ENCODE data around the gene HIVEP3.

Gene HIVEP3

DNA sequence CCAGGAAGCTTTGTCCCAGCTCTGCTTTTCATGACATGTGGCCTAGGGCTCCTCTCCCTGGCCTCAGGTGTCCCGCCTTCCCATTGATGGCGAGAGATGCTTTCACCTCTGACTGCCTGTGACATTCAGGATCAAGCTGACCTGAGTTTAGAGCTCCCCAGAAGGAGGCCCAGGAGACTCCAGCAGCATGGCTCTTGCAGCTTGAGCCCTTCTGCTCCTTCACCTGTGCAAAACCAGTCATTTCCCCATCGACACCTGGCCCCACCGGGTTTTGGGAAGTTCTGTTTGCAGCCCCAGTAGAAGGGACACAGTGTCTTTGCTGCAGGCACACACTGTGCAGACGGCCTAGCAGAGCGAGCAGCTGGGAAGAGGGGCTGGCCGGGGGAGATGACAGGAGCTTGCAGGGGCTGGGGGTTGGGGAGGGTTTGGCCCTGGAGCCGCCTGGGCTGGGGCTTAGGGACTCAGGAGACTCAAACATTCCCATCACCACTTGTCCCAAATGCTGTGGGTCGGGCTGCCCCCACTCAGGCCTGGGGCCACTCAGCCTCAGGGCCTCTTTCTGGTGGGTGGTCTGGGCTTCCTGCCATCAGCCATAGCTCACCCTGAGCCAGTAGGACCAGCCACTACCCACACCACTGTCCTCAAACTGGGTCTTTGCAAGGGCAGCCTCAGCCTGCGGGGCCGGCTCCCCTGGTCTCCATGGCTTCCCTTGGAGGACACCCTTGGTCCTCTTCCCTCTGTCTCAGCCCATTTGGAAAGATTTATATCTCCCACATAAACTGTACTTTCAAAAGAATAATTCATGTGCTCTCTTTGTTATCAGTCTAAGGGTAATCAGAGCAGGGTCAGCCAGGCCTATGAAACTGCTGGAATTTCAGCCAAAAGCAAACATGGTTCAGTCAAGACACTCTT is 430.4 kb downstream of the HIVEP3 start:
- no peak for DNase-seq

DNA sequence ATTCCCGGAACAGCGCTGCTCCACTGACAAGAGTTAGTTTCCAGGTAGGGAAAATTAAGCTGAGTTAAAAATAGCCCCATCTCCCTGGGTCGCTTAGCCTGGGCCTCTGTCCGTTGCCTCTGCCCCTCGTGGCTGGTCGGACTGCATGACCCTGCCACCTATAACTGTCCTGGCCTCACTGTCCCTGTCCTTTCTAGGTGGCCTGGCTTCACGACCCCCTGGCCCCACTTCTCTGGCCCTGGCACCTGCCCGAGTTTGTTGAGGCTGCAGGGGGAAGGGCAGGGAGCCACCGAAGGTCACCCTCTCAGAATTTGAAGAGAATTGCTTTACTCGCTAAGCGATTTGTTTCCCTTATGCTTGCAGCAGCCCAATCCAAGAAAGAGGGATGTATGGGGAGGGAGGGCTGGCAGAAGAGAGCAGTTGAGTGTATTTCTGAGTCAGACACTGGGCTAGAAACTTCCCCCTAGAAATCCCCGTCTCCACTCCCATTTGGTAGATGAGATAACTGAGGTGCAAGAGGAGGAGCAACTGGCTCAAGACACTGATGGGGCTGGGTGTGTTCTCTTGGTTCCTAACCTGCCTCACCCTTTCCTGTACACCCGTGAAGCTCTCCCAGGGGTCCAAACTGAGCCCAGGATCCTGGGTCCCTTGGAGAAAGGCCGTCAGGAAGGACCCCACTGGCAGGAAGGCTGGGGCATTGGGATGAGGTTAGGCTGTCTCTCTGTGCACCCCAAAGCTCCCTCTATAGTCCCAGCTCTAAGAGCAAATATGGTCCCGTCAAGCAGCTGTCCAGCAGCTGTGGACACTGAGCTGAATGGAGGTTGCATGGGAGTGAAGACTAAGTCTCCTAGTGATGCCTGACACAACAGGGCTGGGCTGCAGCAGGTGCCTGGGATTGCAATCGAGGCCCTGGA is 431.3 kb downstream of the HIVEP3 start:
- DNase-seq: no peak

DNA sequence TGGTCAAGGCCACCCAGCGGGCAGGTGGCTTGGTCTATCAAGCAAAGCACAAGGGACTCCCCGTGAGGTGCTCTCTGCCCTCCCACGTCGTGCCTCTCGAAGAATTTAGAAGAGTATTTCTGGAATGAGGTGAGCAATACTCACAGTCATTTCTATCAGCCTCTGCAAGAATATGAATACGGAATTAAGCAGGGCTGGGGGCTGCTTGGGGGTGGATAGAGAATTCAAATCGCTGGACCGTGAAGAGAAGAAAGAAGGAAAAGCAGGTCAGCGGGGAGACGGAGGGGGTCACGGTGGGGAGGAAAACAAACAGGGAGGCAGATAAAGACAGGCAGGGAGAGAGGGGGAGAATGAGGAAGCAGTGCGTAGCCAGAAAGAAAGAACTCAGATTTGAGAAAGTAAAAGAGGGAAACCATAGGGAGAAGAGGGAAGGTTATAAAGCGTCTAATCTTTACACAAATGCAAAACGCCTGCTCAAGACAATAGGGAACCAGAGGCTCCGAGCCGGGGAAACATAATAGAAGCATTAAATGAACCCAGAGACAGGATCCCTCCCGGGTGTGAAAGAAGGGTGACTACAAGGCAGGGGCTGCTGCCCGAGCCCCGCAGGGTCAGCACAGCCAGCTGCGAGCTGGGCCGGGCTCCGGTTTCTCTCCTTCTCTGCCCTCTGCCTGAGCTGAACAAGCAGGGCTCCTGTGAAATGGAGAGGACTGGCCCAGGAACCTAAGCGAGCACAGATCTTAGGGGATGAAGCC is 432.2 kb downstream of the HIVEP3 start:
- DNase-seq: no peak

DNA sequence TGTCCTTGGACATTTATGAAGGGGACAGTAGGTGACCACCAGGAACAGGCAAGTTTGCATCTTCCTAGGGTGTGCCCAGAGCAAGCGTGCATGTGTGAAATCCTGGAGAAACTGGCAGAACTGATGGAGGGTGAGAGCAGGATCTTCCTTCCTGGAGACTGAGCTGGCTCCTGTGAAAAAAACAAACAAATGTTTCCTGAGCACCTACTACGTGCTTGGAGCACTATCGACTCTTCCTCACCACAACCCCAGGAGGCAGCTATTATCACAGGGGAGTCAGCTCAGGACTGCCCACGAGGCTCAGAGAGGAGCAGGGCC is 432.7 kb downstream of the HIVEP3 start:
- no peak for DNase-seq

DNA sequence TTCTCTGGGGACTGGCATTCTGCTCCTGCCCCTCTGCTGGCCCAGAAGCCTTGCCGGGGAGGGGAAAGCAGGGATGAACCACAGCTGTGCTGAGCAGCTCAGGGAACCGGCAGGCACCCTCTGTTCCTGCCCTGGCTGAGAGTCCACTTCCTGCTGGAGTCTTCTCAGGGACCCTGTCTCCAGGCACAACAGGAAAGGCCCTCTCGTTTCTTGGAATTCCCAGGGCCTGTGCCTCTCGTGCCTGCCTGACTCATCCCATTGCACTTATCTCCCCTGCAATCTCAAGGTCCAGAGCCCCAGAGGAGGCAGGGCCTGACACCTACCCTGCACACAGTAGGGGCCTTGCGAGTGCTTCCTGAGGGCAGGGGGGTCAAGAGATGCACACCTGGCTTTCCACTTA is 433.1 kb downstream of the HIVEP3 start:
- no peak for DNase-seq

DNA sequence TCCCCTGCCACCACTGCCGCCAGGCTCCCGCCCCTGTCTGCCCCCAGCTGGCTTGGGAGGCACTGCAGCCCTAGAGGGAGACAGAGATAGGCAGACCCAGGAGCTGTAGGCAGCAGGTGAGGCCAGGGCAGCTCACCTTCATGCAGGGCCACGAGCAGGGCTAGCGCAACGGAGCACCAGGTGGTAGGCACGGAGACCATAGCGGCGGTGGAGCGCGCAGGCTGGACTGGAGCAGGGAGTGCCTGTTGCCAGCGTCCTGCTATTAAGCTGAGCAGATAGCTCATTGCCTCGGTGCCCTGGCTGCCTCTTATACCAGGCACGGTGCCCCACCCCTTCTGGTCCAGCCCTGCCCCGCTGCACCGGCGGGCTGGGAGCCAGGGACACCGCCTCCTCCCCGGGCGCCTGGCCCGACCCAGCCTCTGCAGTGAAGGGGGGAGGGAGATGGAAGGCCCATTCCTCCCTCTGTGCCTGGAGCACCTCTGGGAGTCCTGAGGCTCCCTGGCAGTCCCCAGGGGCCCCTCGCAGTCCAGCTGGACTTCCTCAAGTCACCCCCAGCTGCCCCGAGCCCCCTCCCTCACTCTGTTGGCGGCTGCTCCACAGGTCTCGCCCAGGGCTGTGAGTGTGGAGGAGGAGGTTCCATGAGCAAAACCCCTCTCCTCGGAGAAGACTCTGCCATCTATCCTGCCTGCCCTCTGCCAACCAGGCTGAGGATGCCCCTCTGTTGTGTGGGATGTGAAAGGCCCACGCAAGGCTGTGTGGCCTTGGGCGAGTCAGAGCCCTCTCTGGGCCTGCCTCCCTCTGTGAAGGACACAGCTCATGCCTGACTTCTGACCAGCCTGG is 434.1 kb downstream of the HIVEP3 start, which contains the start of gene EDN2:
Gene EDN2 (minus strand): TSS at position 282 of the 840 bp plus-strand sequence. CDS start 82 bp downstream, at position 200.
- peak; percentile 57 to 83 (median 76) for DNase-seq

DNA sequence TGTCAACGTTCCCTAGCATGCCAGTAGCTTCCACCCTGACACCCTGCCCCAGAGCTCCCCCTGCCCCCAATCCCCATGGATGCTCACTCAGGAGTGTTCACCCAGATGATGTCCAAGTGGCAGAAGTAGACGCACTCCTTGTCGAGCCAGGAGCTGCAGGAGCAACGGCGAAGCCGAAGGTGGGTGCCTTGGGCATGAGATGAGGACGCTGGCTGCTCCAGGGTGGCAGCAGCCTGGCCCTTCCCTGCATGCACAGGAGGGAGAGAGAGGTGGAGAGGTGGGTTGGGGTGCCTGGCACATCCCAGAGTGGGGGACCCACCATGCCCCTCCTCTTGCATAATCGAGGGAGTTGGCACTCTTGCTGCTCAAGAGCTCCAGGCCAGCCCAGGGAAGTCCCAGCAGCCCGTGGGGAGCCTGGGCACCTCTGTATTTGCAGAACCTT is 434.7 kb downstream of the HIVEP3 start:
- DNase-seq: no peak

DNA sequence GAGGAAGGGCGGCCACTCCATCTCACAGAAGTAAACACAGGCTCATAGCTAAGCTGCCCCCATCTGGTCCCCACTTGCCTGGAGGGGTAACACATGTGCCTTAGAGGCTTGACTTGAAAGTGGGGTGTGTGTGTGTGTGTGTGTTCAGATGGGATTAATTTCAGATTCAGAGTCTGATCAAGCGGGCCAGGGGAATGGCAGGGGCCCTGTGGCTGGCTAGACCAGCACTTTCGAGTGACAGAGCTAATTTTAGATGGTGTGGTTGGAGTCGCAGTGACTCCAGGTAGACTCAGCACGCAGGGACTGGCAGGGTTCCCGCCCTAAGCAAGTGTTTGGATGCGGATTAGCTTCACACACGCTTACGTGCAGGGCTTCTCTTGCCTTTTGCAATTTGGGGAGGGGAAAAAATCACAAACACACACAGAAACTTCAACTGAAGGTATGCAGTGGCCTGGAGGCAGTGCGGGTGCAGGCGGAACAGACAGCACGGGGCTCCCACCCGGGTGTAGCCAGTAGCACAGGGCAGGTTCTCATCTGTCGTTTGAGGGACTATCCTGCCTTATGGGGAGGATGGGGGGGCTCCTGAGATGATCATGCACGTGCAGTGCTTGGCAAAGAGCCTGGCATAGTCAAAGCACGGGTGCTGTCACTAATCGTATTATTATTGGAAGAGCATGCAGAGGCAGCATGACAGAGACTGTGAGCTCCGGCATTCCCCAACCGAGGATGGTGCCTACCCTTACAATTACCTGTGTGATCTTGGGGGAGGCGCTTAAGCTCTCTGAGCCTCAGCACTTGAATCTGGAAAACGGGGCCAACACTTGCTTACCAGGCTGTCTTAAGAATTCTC is 435.5 kb downstream of the HIVEP3 start:
- no peak for DNase-seq

DNA sequence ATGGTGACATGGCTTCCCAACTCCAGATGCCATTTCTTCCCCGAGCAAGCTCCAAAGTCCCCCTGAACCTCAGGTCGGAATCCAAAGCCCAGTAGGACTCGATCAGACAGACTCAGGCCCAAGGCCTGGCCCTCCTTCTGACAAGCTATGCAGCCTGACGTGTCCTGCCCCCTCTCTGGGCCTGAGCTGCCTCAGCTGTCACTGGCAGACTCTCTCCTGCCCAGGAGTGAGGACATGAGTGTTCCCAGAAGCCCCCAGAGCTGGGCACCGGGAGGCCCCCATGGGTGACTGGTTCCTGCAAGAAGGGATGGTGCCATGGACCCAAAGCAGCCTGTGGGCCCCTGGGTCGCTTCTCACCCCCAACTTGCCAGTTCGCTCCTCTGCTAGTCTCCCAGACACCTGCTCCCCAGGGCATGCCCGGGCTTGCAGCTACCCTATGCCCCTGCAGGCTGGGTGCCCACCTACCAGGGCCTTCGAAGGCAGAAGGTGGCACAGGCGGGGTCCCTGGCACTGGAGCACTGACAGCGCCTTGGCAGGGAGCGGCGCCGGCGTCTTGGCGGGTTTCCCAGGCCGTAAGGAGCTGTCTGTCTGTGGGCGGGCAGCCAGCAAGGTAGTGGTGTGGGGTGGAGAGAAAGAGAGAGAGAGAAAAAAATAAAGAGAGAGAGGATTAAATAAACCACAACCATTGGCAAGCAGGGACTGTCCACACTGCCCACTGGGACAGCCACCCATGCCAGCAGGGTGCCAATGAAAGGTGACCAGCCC is 436.5 kb downstream of the HIVEP3 start:
- peak in 2 of 3 experiments; percentile 37 to 47 for DNase-seq

DNA sequence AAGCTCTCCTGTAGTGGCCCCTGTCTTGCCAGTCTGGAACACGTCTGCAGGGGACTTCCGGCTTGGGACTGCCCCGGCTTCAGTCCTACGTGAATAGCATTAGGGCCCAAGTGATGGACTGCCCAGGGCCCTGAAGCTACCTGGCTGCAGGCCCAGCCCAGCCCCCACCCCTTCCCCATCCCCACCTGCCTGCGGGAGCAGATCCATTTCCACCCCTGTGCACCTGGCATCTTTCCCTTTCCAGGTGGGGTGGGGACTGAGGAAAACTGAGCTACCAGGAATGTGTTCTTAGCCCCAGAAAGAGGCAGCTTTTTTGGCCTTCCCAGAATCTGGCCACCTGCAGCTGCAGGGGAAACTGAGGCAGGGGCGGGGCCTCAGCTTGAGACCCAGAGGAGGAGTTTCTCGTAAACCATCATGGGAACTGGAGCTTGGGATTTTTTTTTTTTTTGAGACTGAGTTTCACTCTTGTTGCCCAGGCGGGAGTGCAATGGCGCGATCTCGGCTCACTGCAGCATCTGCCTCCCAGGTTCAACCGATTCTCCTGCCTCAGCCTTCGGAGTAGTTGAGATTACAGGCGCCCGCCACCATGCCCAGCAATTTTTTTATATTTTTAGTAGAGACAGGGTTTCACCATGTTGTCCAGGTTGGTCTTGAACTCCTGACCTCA is 437.5 kb downstream of the HIVEP3 start:
- peak in 2 of 3 experiments; percentile 13 to 35 for DNase-seq

DNA sequence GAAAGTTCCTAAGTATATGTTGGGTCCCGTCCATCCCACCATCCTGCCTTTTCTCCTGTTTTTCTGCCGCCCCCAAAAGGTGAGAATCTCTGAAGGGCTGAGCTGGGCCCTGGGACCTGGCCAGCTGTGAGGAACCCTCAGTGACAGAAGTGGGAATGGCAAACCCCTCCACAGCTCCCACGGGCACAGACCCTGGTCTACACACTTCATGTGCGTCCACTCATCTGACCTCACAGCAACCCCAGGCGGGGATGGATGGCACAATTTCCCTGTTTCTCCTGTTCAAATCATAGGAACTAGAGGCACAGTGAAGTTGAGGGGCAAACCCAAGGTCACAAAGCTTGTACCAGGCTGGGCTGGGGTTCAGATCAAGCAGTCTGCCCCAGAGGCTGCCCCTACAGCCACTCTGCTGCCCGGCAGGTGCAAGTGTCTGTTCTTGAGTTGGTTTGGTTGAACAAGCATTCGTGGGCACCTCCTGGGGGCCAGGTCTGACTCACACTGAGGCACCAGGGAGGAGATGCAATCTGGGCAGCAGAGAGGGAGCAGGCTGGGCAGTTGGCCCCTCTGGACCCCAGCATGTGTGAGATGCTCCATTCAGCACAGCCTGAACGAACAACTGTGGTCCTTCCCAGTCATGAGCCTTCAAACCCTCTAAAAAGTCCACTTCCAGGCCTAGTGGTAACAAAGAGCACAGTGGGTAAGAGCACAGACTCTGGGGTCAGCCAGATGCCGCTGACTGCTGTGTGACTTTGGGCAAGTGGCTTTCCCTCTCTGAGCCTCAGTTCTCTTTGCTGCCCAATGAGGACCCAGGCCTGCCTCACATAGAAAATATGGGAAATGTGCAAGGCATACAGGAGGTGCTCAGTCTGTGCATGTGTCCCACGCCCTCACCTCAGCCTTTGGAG is 438.3 kb downstream of the HIVEP3 start:
- DNase-seq: no peak

DNA sequence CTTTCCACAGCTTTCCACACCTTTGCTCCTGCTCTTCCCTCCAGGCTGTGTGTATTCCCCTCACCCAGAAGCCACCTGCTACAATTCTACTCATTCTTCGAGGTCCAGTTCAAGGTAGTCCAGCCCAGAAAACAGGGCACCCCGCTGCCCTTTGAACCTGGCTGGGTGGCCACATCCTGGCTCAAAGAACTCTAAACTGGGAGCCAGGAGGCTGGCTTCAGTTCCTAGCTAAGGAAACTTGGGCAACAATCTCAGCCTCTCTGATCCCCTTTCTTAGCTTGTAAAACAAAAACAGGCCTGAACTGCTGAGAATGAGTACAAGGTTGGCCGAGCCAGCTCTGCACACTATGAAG is 438.9 kb downstream of the HIVEP3 start:
- DNase-seq: no peak

DNA sequence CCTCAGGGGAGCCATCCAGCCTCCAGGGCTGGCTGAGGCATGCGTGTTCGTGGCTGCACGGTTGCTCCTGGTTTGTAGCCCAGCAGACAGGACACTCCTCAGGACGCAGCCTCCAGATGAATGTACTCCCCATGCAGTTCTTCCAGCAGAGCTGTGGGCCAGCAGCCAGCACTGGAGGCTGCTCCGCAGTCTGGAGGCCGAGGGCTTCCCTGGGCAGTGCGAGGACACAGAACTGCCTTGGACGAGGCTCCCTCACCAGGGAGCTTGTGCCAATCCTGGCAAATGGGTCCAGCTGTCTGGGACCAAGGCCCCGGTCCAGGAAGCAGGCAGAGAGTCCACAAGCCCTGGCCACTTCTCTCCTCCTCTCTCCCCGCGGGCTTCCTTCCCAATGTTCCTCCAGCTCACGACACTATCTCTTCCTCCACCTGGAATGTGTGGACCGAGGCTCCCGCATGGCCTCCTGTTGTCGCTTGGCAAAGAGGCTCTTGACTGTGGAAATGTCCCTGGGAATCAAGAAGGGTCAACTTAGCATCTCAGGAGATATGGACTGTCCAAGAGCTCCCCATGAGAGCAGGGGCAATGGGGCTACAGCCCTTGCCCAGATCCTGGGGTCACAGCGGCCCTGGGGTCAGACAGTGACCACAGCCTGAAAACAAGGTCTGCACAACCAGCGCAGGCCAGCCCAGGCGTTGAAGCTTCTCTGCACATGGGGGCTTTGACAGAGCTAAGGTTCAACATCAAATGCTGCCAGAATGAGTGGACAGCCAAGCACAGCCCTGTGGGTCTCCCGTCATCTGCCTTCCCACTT is 439.5 kb downstream of the HIVEP3 start:
- no peak for DNase-seq

DNA sequence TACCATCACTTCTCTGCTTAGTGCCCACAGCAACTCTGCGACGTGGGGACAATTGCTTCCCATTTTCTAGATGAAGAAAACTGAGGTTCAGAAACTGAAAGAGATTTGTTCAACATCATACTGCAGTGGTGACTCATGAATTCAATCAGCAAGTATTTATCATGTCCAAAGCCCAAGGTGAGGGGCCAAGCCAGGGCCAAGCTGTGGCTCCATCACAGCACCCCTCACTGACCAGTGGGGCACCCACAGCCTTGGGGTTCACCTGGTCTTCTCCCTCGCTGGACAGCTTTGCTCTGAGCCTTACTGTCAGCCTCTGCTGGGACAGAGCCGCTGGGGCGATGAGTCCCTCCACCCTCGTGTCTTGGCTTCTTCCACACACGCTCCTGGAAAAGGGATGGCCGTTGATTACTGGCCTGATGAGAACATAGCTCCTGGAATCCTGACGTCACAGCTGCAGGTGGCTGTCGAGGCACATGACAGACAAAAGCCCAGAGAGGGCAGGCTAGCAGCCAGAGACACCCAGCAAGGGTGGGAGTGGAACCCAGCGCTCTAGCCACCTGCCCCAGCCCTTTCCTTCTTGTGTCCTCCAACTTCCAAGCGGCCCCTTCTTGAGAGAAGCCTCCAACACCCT is 440.5 kb downstream of the HIVEP3 start:
- DNase-seq: no peak

DNA sequence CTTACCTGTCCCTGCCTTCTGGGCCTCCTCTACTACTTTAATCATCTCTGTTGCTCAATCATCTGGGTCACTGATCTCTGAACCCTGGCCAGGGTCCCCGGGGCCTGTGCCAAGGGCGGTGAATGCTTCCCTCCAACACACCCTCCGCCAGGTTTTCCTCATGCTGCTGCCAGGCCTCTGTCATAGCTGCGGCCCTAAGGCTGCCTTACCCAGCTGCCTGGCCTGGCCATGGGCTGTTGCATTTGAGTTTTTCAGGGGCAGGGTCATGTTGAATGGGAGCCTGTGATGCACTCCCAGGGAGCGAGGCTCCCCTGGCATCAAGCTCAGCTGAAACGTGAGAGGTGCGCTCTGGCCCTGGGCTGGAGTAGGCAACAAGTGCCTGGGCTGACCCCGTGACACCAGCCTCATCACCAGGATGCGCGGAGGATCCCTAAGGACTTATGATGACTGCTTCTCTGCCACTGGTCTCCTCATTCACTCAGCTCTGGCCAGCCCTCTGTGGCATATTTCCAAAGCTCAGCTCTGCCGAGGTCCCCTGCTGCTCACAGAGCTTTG is 441.8 kb downstream of the HIVEP3 start:
- peak in 2 of 3 experiments; percentile 7 to 15 for DNase-seq

DNA sequence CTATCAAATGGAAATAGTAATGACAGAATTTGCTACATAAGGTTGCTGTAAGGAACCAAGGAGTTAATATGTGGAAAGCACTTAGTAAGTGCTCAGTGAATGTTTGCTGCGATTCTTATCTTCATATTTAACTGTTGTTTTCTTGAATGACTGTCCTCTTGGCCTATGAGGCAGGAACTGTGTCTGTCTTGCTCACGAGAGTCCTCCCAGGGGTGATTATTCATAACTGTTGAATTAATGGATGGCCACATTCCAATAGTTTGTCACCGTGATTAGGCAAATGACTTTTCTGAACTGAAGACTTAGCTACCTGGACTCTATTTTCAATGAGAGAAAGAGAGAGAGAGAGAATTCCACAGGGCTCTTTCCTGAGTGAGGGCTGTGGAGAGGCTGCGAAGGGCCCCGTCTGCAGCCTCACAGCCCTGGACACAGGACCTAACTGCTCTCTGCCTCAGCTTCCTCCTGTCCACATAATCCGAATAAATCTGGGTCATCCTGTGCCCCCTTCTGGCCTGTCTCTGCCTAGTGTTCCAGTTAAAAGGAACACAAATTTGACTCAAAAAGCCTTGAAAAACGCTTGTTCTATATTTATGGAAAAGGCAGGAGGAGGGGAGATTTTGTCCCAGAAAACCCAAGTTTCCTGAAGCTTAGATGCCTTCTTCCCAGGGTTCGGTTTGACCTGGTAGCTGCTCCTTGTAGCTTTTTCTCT is 442.7 kb downstream of the HIVEP3 start:
- peak in 1 of 3 experiments; percentile 7 for DNase-seq

Data from NCI-H1417 (cell line).